GM13976 (cell line): ENCODE data around the gene USH1G.

ENCODE experiments used
- DNase-seq: peaks from one replicate; pipeline ENCODE4 v3.0.0; 2012; ENCODE audit warnings: low spot score
- CTCF ChIP-seq: IDR thresholded peaks from 2 replicates; pipeline ENCODE4 v1.5.1; 2012; ENCODE audit warnings: borderline replicate concordance, mild to moderate bottlenecking; ENCODE audit not compliant: insufficient read depth; ENCODE audit errors: extremely low read depth, missing control alignments, control extremely low read depth
- in situ Hi-C: fragments of 300-500 bp; cut with MboI; formaldehyde crosslinking; loops from one replicate; pipeline ENCODE4 v1.12.0; 2022; ENCODE audit warnings: low sequenced_read_pairs, mixed read lengths, inconsistent platforms; ENCODE audit not compliant: unreplicated experiment

USH1G gene

GRCh38 chr17:74939534-74939933 is 16.5 kb upstream of the USH1G start:
- in situ Hi-C loops = no loop called here
- TF ChIP-seq CTCF = no peak

GRCh38 chr17:74938194-74938950 is 15.3 kb upstream of the USH1G start:
- TF ChIP-seq CTCF = no peak
- no peak for DNase-seq
- in situ Hi-C loops = no loop called here

More at GRCh38 chr17:74939534-74939933, 16.5 kb upstream of the USH1G start:
- no peak for DNase-seq

- no peak for DNase-seq
- TF ChIP-seq CTCF = no peak
- in situ Hi-C loops = no loop called here
Observed at GRCh38 chr17:74937064-74938051, 14.3 kb upstream of the USH1G start.

- in situ Hi-C loops = no loop called here
- no peak for TF ChIP-seq CTCF
- no peak for DNase-seq
Observed at GRCh38 chr17:74936470-74936799, 13.4 kb upstream of the USH1G start.

DNA sequence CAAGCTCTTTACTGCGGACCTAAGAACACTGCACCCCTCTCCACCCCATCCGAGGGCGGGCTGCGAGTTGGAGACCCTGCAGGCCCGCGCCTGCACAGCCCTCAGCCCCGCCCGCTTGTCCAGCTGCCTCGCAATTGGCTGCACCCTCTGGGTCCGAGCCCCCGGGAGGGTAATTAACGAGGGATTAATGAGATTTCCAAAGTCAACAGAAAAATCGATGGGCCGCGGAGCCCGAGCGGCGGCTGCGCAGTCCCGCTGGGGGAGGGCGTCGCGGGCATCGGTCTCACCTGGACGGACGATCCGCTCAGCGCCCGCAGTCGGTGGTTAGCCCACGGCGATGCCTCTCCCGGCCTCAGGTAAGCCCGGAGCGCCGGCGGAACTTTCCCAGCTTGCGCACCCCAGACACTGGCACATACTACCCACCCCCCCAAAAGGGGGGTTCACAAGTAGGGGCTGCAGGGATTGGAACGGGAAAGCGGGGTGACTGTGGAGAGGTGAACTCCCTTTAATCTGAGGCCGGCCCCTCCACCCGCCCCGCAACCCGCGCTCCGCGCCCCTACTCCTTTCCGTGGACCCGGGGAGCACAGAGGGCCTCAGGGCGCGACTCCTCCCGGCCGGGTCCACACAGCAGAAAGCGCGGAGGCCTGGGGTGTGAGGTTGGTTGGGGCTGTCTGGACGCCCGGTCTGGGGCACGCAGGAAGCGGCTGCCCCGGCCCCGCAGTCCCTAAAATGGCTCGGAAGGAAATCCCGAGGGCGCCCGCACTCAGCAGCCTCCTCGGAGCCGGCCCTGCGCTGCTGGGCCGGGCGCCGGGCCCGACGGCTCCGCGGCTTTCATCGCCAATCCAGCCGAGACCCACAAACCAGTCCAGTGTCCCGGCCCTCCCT is 12.8 kb upstream of the USH1G start, which contains the start of gene OTOP3:
OTOP3 (plus strand) TSS at position 314 of the 885 bp plus-strand sequence; CDS start at position 338, 24 bp downstream.
- in situ Hi-C loops = no loop called here
- no peak for DNase-seq
- no peak for TF ChIP-seq CTCF

- no peak for DNase-seq
- in situ Hi-C loops = no loop called here
Observed at GRCh38 chr17:74935048-74935447, 12.0 kb upstream of the USH1G start.

More at GRCh38 chr17:74935048-74935447, 12.0 kb upstream of the USH1G start:
- no peak for TF ChIP-seq CTCF
